Ishikawa (cell line): ENCODE data around the gene SLC7A10.

Experiments
- CREB1 ChIP-seq: IDR thresholded peaks from 2 replicates; pipeline ENCODE4 v1.6.1; 2012; ENCODE audit warnings: low read depth
- EP300 ChIP-seq: IDR thresholded peaks from 2 replicates; pipeline ENCODE4 v1.6.1; 2012; ENCODE audit warnings: borderline replicate concordance
- FOXM1 ChIP-seq: IDR thresholded peaks from 2 replicates; pipeline ENCODE4 v1.6.1; 2012; ENCODE audit warnings: low read depth, borderline replicate concordance
- NFIC ChIP-seq: IDR thresholded peaks from 2 replicates; pipeline ENCODE4 v1.6.1; 2012
- RAD21 ChIP-seq: IDR thresholded peaks from 2 replicates; pipeline ENCODE4 v1.6.1; 2012; ENCODE audit warnings: low read depth
- REST ChIP-seq: IDR thresholded peaks from 2 replicates; pipeline ENCODE4 v1.6.1; 2012; ENCODE audit warnings: low read depth, mild to moderate bottlenecking
- TAF1 ChIP-seq: IDR thresholded peaks from 2 replicates; pipeline ENCODE4 v1.6.1; 2012; ENCODE audit warnings: low read depth, mild to moderate bottlenecking
- TCF12 ChIP-seq: IDR thresholded peaks from 2 replicates; pipeline ENCODE4 v1.6.1; 2012; ENCODE audit warnings: low read depth
- TEAD4 ChIP-seq: IDR thresholded peaks from 2 replicates; pipeline ENCODE4 v1.6.1; 2012
- USF1 ChIP-seq: IDR thresholded peaks from 2 replicates; pipeline ENCODE4 v1.6.1; 2012
- YY1 ChIP-seq: IDR thresholded peaks from 2 replicates; pipeline ENCODE4 v1.6.1; 2012; ENCODE audit warnings: low read depth
- ZBTB7A ChIP-seq: IDR thresholded peaks from 2 replicates; pipeline ENCODE4 v1.6.1; 2012; ENCODE audit warnings: low read depth

DNA sequence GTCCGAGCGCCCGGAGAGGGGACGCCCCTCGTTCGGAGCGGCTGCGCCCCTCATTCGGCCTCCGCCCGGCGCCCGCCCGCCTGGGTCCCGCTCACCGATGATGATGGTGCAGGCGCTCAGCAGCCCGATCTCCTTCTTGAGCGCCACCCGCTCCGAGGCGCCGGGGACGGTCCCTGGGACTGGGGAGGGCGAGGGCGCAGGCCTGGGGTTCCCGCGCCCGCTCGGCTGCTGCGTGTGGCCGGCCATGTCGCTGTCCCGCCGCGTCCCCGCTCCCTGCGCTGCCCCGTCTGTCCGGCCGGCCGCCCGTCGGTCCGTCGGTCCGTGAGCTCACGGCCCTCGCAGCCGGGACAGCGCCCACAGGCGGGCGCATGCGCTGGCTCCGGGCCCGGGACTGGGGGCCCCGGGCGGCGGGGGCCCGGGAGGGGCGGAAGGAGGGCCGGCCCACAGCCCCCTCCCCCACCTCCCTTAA, at the start of gene SLC7A10:
- TF ChIP-seq NFIC = no peak
- no peak for TF ChIP-seq EP300
- TF ChIP-seq YY1 = no peak
- TF ChIP-seq ZBTB7A = no peak
- no peak for TF ChIP-seq CREB1
- TF ChIP-seq TAF1 = no peak
- TF ChIP-seq RAD21 = no peak
- TF ChIP-seq FOXM1 = no peak
- no peak for TF ChIP-seq TCF12
- TF ChIP-seq USF1 = no peak
- TF ChIP-seq TEAD4 = no peak
- no peak for TF ChIP-seq REST
